HT1080 (cell line): ENCODE measurements around the gene TBR1. TPM values are rescaled to one million over a fixed set of nuclear protein-coding genes. Genes with fewer than 3 reads are reported as not detected.
A peak's percentile ranks its signal among the peaks of the same experiment; 100 is the strongest.

Experiments
- DNase-seq: peaks from one replicate; pipeline ENCODE4 v3.0.0-alpha.2; 2015; ENCODE audit warnings: low read depth
- polyA plus RNA-seq, 2 experiments: library from polyadenylated mRNA; depleted of rRNA; stranded (reverse); fragments of >200 nt; gene quantifications; 2 replicates each; pipeline ENCODE4 v1.2.3, GENCODE V29; 2015
- total RNA-seq: library from RNA; depleted of rRNA; stranded (reverse); fragments of >200 nt; shearing (Covaris generic); gene quantifications from 2 replicates; pipeline ENCODE4 v1.2.3, GENCODE V29; 2014; rRNA removed

The TBR1 gene
- 0.13 TPM in 1 of 2 replicates, not detected in the other for total RNA-seq
- 0.03 TPM in 1 of 2 replicates, not detected in the other for polyA plus RNA-seq (2015; cell fraction: cytosol; rRNA removed)
- polyA plus RNA-seq (2015; cell fraction: nucleus; rRNA removed), result 0.02 and 0.34 TPM in 2 replicates

DNA sequence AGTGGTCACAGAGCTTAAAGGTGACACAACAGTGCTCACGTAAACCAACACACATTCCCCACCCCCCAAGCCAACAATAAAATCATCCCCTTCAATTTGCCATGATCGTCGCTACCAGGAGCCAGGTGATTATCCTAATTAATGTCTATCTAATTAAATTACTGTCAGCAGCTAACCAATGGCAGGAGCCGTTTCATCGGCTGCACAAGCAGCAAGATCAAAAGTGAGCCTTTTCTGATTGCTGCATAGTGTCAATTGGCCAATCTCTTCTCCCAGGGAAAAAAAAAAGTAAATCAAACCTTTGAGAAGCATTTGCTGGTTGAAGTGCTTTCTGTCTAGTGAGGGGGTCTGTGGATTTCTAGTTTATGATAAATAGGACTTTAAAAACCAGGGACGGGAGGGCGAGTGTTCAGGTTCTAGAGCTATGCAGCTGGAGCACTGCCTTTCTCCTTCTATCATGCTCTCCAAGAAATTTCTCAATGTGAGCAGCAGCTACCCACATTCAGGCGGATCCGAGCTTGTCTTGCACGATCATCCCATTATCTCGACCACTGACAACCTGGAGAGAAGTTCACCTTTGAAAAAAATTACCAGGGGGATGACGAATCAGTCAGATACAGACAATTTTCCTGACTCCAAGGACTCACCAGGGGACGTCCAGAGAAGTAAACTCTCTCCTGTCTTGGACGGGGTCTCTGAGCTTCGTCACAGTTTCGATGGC, at the start of gene TBR1:
Gene TBR1 (plus strand): TSS at position 311 of the 721 bp plus-strand sequence. CDS start 114 bp downstream, at position 425.
- DNase-seq, result no peak

DNA sequence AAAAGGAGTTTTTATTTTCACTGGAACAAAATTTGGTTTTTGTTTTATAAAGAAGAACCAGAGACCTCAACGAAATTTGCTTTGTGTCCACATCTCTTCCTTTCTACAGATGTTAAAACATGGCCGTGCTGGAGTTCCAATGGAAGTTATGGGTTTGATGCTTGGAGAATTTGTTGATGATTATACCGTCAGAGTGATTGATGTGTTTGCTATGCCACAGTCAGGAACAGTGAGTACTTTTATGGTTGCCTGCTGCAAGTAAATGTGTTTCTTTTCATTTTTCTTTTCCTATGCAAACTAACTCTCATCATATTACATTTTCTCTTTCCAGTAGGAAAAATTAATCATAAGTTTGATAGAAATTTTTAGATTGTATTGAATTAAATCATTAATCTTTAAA, 48.4 kb upstream of the TBR1 start:
- no peak for DNase-seq

DNA sequence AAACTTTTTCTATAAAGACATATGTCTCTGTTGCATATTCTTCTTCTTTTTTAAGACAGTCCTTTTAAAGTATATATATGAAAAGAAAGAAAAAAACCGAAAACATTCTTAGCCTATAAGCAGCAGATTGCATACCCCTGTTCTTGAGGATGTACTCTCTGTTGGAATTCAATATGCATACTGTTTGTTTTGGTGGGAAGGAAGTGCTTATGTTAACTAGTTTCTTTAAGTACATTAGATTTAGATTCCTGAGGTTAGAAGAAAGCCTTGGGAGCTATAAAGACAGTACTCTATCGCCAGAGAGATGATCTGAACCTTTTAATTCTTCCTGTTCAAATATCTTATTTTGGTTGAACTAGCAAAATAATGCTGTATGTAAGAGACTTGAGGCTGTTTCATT, 46.8 kb upstream of the TBR1 start:
- DNase-seq, result no peak

DNA sequence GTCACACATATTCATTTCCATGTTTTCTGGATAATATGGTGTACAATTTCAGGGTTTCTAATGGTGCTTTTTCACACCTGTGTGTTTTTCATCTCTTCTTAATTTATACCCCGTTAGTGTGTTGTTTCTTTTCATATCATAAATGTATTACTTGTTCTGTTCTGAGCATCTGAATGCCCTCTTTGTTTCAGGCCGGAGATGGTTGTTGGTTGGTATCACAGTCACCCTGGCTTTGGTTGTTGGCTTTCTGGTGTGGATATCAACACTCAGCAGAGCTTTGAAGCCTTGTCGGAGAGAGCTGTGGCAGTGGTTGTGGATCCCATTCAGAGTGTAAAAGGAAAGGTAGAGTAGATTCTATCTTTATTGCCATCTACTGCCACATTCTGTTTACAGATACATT, 45.1 kb upstream of the TBR1 start:
- no peak for DNase-seq

DNA sequence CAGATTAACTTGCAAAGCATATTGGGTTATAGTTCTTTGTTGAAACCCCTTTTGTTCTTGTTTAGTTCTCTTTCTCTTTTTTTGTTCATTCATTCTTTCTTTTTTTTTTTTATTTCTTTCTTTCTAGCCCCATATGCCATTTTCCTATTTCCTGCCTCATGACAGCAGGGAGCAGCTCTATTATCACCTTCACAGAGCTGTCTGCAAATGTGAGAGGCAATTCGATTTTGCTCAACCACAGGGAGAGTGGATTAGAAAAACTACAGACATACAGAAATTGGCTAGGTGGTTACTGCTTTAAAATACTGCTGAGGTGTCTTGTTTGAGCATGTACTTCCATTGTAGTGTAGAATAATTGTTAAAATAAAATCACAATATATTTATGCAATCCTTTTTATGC, 44.2 kb upstream of the TBR1 start:
- DNase-seq, result no peak

DNA sequence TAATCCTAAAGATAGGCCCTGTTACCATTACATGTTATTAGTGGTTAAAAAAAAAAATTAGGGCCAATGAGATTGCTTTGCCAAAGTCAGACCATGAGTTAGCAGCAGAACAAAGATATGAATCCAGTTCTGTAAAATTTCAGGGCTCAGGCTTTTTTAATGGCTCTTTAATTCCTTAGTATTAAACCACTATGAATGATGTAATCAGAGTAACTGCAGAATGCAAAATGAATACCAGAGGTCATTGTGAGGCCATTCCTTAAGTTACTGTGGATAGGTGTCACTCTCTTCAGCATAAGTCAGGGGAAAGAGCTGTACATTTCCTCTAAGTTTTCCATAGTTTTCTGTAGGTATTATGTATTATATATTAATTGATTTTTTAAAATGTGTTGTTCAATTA, 42.2 kb upstream of the TBR1 start:
- no peak for DNase-seq

DNA sequence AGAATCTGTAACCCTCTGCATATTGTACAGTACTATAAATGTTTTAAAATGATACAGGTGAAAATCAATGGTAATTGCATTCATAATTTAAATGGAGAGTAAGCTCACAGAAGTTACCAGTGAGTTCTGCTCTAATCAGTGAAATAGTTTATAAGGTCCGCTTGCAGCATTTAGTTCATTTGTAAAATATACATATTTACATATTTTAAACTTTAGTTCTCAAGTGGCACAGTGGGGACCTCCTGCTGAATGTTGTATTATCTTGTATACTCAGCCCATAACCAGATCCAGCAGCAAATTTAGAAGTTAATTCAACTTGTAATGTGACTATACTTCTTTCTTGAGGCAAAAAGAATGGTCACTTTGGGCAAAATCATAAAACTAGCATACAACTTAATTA, 41.7 kb upstream of the TBR1 start:
- DNase-seq, result no peak

DNA sequence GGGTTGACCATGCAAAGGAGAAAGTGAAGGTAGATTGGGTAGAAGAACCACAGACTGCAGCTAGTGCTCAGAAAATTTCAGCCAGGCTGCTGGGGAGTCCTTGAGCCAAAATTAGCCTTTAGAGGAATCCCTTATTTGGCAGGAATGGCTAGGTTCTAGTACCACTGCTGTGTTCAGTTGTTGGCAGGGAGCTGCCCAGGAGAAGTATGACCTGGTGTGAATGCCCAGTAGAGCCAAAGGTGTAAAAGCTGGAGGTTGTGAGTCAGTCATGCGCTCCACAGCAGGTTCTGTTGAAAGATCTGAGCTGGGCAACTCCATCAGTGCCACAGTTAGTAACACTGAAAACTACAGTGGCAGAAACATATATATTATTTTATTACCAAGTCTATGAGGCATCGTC, 36.4 kb upstream of the TBR1 start:
- DNase-seq, result no peak

DNA sequence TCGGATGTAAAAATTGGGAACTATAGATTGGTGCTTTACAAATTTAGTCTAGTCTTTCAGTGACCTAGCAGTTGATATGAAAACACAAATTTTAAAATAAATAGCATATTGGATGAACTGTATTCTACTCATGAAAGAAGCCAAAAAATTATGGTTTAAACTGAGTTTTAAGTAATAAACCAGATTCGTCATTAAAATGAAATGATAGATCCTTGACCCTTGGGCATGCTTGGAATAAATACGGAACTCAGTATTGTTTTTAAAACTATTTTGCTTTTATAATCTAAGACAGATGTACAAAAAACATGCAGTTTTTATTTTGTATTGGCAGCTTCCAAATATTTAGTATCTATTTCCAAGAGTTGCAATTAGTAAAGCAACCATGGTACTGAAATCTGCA, 34.6 kb upstream of the TBR1 start:
- DNase-seq, result no peak

DNA sequence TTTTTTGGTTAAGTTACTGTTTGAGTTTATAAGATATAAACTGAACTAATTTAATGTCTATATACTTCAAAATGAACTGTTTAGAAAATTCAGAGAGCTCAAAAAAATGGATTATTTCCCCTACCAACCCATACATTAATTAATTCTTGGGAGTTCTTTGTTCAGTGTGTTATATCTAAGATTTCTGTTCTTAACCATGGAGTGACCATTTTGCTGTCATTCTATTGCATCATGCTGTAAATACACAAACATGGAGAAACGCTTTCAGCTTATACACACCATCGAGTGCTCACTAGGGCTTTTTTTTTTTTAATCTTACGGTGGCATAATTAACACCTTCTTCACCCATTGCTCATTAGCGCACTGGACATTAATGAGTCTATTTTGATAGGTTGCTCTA, 33.4 kb upstream of the TBR1 start:
- DNase-seq, result no peak

DNA sequence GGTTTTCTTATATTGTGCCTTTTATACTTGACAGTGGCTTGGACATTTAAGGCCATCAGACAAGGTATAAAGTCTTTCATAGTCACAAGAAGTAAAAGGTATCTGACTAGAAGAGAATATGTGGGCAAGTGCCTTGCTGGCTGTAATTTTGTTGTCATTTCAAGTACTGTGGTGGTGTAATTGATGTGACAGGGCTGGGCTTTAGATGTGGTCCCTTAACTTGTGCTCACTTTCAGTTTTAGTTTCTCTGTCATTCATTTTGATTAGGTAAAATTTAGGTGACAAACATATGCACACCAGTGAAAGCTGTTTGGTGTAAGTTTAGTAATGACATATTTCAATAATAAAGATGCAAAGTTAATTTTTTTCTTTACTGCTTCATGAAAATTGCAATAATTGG, 31.2 kb upstream of the TBR1 start:
- DNase-seq, result no peak

DNA sequence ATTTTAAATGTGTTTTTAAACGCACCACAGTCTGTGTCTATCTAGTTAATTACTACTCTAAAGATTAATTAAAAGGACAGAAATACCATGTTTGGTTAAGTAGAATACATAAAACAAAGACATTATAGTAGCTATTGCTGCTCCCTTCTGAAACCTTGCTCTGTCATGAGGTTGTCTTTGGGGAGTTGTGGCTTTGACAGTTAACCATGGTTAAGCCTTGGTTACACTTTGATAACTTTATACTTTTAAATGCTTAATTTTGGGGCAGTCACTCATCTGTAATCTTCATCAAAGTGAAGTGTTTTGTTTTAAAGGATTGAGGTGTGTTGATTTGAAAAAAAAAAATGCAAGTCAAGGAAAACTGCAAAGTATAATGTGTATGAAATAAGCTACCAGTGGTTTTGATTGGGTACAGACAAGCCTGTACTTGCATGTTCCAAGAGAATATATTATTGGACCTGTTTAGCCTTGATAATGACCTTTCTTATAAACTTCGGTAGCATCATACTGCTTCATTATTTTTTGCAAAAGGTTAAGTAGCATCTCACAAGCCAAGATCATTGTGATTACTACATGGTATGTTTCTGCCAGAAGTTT, 29.8 kb upstream of the TBR1 start:
- no peak for DNase-seq

DNA sequence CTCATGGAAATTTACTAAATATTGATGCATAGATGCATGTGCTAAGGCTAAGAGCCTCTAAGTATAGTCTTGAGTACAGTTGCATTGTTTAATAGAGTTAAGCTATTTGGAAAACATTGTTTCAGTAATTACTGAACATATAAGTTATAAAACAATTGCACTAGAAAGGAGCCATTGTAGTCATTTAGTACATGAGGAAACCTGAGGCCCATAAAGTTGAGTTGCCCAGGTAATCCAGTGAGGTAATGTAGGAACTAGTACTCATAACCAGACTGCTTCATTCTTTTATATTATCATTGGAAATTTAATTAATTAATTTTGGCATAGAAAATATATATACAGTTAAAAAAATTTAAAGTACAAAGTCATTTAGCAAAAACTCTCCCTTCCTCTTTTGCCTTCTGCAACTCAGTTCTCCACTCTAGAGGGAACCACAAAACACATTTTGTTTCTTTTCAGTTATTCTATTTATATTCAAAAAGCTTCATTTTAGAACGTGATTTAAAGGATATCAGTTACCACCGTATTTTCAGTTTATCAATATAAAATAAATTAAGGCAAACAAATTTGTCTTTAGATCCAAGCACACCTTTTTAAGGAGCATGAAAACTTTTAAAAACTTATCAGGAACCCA, 27.8 kb upstream of the TBR1 start:
- DNase-seq, result no peak

DNA sequence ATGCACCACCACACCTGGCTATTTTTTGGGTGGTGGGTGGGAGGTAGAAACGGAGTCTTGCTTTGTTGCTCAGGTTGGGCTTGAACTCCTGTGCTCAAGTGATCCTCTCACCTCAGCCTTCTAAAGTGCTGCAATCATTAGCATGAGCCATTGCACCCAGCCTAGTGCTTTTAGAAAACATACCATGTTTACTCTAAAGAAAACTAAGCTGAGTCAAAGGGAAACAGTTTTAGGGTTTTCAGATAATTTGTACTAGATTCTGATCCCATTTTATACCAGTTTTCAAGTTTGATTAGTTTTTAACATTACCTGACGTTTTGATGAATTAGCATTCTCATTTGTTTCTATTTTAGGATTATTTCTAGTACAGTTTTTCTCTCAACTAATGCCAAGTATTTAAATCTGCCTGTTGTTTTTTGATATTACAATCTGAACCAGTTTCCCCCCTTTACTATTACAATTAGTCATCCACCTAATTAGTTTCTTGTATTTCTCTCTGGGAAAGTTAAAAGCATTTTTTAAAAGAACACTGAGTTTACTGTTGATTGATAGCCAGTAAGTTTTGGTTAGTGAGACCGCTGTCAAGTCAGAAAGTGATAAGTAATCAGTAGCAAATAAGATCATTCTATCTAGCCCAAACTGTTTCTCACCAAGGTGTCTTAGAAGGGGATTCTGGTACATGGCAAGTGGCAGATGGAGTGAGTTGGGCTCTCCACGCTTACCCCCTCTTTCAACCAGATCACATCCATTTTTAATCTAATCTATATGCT, 24.2 kb upstream of the TBR1 start:
- DNase-seq, result no peak

DNA sequence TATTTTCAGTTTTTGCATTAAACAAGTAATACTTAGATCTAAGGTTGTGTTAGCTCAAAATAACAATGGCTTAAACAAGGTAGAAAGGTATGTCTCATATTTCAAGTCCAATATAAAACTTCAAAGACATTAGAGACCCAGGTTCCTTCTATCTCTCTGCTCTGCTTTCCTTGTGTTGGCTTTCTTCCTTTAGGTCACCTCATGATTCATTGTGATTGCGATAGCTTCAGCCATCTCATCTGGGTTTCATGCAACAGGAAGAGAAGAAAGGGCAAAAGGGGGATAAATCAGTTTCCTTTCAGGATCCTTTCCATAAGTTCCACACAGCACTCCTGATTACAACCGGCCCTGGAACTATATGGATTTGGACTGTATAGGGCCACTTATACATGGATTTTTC, 16.0 kb upstream of the TBR1 start:
- DNase-seq, result peak; percentile 71

DNA sequence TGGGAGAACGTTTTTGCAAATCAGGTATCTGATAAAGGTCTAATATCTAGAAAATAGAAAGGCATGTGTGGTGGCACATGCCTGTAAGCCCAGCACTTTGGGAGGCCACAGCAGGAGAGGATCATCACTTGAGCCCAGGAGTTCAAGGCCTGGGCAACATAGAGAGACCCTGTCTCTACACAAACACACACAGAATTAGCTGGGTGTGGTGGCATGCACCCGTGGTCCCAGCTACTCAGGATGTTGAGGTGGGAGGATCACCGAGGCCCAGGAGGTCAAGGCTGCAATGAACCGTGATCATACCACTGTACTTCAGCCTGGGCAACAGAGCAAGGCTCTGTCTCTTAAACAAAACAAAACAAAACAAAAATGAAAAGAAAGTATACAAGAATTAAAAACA, 13.8 kb upstream of the TBR1 start:
- no peak for DNase-seq

DNA sequence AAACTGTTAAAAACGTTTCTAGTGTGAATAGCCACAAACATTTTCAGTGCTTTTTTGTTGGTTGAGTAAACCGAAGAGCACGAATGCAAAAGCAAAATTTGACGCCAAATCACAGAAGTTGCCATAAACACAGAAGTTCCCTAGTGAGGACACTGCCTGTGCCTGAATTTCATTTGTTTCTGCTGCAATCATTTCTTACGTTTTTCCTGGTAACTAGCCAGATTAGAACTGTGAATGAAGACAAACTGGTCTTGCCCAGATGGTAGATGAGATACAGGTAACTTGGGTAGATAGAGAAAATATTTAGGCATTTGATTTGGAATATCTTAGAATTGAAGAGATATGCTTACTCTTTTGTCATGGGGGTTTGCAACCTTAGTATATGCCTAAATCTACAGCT, 9.8 kb upstream of the TBR1 start:
- no peak for DNase-seq

DNA sequence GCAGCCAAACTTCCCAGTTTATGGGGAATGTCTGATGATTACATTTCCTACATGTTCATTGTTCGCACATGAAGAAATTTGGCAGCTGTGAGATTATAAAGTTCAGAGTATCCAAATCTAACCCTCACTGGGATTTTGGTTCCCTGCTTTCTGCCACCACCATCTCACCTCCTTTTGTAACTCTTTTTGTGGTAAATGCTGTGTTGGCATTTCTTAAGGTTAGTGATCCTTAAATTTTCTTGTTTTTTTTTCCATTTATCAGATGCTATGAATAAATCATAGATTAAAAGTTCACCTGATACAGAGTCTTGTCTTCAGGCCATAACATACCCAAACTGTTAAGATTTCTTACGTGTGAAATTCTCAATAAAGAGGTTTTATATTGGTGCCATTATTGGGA, 8.5 kb upstream of the TBR1 start:
- no peak for DNase-seq

DNA sequence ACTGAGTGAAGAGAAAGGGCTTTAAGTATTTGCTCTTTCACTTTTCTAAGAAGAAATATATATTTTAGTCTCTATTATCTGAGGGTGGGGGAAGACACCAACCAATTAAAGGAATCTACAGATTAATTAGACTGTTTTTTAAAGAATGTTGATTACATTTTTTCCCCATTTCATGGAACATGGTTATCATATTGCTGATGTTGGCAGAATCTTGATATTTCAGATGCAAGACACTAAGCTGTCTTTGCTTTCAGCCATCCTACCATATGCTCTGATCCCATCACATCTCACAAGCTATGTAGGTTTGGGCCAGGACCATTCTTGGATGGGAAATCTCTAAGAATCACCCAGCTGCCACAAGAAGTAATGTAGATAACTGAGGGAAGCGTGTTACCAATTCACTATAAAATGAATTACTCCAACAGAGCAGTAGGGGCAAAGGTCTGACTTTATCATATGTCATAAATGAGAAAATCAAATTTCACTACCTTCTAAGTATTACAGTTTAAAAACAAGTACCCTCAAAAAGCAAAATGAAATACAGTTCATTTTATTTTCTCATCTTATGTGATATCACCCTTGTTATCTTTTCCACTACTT, 6.7 kb upstream of the TBR1 start:
- DNase-seq, result no peak

DNA sequence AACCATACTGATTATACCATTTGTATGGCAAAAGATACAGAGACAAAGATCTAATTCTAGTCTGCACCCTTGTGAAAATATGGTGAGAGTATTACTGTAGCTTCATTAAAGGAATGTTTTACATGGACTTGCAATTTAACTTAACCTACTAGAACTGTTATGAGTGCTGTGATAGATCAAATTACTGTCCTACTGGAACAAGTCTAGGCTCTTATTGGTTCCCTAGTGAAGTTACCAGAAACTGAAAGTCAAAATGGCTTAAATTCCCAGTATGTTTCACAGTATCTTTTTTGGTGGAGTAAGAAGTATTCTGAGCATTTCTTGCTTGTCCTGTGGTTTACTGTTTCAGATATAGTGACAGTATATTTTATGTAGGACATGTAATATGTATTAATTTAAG, 3.8 kb upstream of the TBR1 start:
- no peak for DNase-seq
